WTC11 (cell line): ENCODE results near the gene WDR27. TPM values are rescaled to one million over a fixed set of nuclear protein-coding genes. Genes with fewer than 3 reads are reported as not detected.

Source experiments
- ATAC-seq: fragments of 200-7000 bp; cut with Tn5 transposase; 2 replicates; pipeline ENCODE4 v1.10.0; 2021; ENCODE audit warnings: mild to moderate bottlenecking, moderate library complexity
- CTCF ChIA-PET: fragments of 300-600 bp; sonication (Branson Sonifier 250); formaldehyde crosslinking; loops from one replicate; lab custom pipeline; 2021; ENCODE audit warnings: antibody characterized with exemption; lab: Charles Lee
- POLR2A ChIA-PET: fragments of 350-600 bp; sonication (Branson Sonifier 250); formaldehyde crosslinking; loops from one replicate; lab custom pipeline; 2021; ENCODE audit warnings: antibody characterized with exemption; lab: Charles Lee
- DNase-seq: peaks from one replicate; pipeline ENCODE4 v3.0.0; 2021; ENCODE audit warnings: low spot score
- H3K27ac Mint-ChIP-seq: 2 replicates; pipeline ENCODE4 v1.8.0; 2021; ENCODE audit warnings: mixed read lengths
- H3K27me3 Mint-ChIP-seq: 2 replicates; pipeline ENCODE4 v1.8.0; 2021; ENCODE audit warnings: low read depth, mild to moderate bottlenecking, moderate library complexity, mixed read lengths
- H3K36me3 Mint-ChIP-seq: 2 replicates; pipeline ENCODE4 v1.8.0; 2021; ENCODE audit warnings: mixed read lengths
- H3K4me1 Mint-ChIP-seq: 2 replicates; pipeline ENCODE4 v1.8.0; 2022; ENCODE audit warnings: mixed read lengths
- H3K4me3 Mint-ChIP-seq: 2 replicates; pipeline ENCODE4 v1.8.0; 2021; ENCODE audit warnings: mild to moderate bottlenecking, moderate library complexity, mixed read lengths
- H3K9me3 Mint-ChIP-seq: 2 replicates; pipeline ENCODE4 v1.8.0; 2021; ENCODE audit warnings: mixed read lengths
- ATF6 ChIP-seq: sonication (generic); formaldehyde crosslinking; IDR thresholded peaks from 2 replicates; pipeline ENCODE4 v1.8.1; 2023; ENCODE audit warnings: mild to moderate bottlenecking, missing genetic modification reagents
- CTCF ChIP-seq: fragments of 200-600 bp; IDR thresholded peaks from 2 replicates; pipeline ENCODE4 v1.8.0; 2022; ENCODE audit warnings: antibody characterized with exemption
- E2F1 ChIP-seq: sonication (generic); formaldehyde crosslinking; IDR thresholded peaks from 2 replicates; pipeline ENCODE4 v1.8.0; 2022; ENCODE audit warnings: mild to moderate bottlenecking, missing genetic modification reagents
- EMX1 ChIP-seq: fragments of 250-450 bp; sonication (Bioruptor Pico); IDR thresholded peaks from 2 replicates; pipeline ENCODE4 v1.8.0; 2021; ENCODE audit warnings: mild to moderate bottlenecking
- FOXP4 ChIP-seq: sonication (generic); formaldehyde crosslinking; IDR thresholded peaks from 2 replicates; pipeline ENCODE4 v1.8.0; 2022; ENCODE audit warnings: mild to moderate bottlenecking, missing genetic modification reagents
- GTF2I ChIP-seq: fragments of 250-450 bp; sonication (Bioruptor Pico); conservative IDR thresholded peaks from 2 replicates; pipeline ENCODE4 v1.4.0; 2021; ENCODE audit warnings: mild to moderate bottlenecking
- IRF2 ChIP-seq: sonication (generic); formaldehyde crosslinking; IDR thresholded peaks from 2 replicates; pipeline ENCODE4 v1.8.0; 2022; ENCODE audit warnings: low read depth, missing genetic modification reagents, borderline replicate concordance
- MXD4 ChIP-seq: fragments of 250-450 bp; sonication (Bioruptor Pico); IDR thresholded peaks from 2 replicates; pipeline ENCODE4 v1.8.0; 2021; ENCODE audit warnings: mild to moderate bottlenecking, moderate library complexity, borderline replicate concordance
- TEAD4 ChIP-seq: sonication (generic); formaldehyde crosslinking; IDR thresholded peaks from 2 replicates; pipeline ENCODE4 v1.8.0; 2022; ENCODE audit warnings: mild to moderate bottlenecking, missing genetic modification reagents
- ZBTB21 ChIP-seq: sonication (generic); formaldehyde crosslinking; IDR thresholded peaks from 2 replicates; pipeline ENCODE4 v1.8.1; 2023; ENCODE audit warnings: mild to moderate bottlenecking, missing genetic modification reagents, borderline replicate concordance
- ZNF317 ChIP-seq: sonication (generic); formaldehyde crosslinking; IDR thresholded peaks from 2 replicates; pipeline ENCODE4 v1.8.1; 2023; ENCODE audit warnings: low read depth, mild to moderate bottlenecking, moderate library complexity, missing genetic modification reagents, borderline replicate concordance
- ZNF396 ChIP-seq: fragments of 250-450 bp; sonication (Bioruptor Pico); IDR thresholded peaks from 2 replicates; pipeline ENCODE4 v1.8.0; 2021; ENCODE audit warnings: mild to moderate bottlenecking, moderate library complexity, borderline replicate concordance
- ZNF416 ChIP-seq: fragments of 250-450 bp; sonication (Bioruptor Pico); IDR thresholded peaks from 2 replicates; pipeline ENCODE4 v1.9.0; 2021; ENCODE audit warnings: mild to moderate bottlenecking, inconsistent platforms
- ZNF423 ChIP-seq: fragments of 250-450 bp; sonication (Bioruptor Pico); IDR thresholded peaks from 2 replicates; pipeline ENCODE4 v2.1.2; 2022; ENCODE audit warnings: mild to moderate bottlenecking, moderate library complexity
- ZNF671 ChIP-seq: fragments of 250-450 bp; sonication (Bioruptor Pico); IDR thresholded peaks from 2 replicates; pipeline ENCODE4 v1.8.0; 2021; ENCODE audit warnings: mild to moderate bottlenecking
- total RNA-seq: library from RNA; stranded (reverse); gene quantifications from 3 replicates; pipeline ENCODE4 v1.2.3, GENCODE V29; 2021
- TF ChIP-seq, protein P1 (sequence below): sonication (generic); formaldehyde crosslinking; IDR thresholded peaks from 2 replicates; pipeline ENCODE4 v1.8.1; 2022; ENCODE audit warnings: missing genetic modification reagents, borderline replicate concordance
- TF ChIP-seq, protein P2 (sequence below): sonication (generic); formaldehyde crosslinking; IDR thresholded peaks from 2 replicates; pipeline ENCODE4 v1.8.0; 2022; ENCODE audit warnings: mild to moderate bottlenecking, missing genetic modification reagents
- TF ChIP-seq, protein P3 (sequence below): sonication (generic); formaldehyde crosslinking; IDR thresholded peaks from 2 replicates; pipeline ENCODE4 v1.8.1; 2022; ENCODE audit warnings: low read depth, mild to moderate bottlenecking, moderate library complexity, missing genetic modification reagents, borderline replicate concordance
- TF ChIP-seq, protein P4 (sequence below): sonication (generic); formaldehyde crosslinking; IDR thresholded peaks from 2 replicates; pipeline ENCODE4 v1.8.1; 2022; ENCODE audit warnings: mild to moderate bottlenecking, moderate library complexity, missing genetic modification reagents
- TF ChIP-seq, protein P5 (sequence below): sonication (generic); formaldehyde crosslinking; IDR thresholded peaks from 2 replicates; pipeline ENCODE4 v1.8.0; 2023; ENCODE audit warnings: missing genetic modification reagents

The WDR27 gene
- total RNA-seq, 1 experiment from 2014 or later: 126 TPM

GRCh38 chr6:169627736-169628607 lies 73.9 kb downstream of the WDR27 start:
- Mint-ChIP-seq H3K27ac (no peak overlapping the region), H3K9me3 (no peaks in the 10 kb centered on the region), H3K27me3 (no peaks in the 10 kb centered on the region), H3K36me3 (peaks cover 41% of the 10 kb centered on the region), H3K4me3 (no peak overlapping the region), H3K4me1 (peaks cover 14% of the 10 kb centered on the region)
- ATAC-seq: no peak
- CTCF ChIA-PET: no interaction called here
- DNase-seq: no peak
- POLR2A ChIA-PET: no interaction called here
- TF ChIP-seq ZNF396: no peak
- TF ChIP-seq, protein P1, sequence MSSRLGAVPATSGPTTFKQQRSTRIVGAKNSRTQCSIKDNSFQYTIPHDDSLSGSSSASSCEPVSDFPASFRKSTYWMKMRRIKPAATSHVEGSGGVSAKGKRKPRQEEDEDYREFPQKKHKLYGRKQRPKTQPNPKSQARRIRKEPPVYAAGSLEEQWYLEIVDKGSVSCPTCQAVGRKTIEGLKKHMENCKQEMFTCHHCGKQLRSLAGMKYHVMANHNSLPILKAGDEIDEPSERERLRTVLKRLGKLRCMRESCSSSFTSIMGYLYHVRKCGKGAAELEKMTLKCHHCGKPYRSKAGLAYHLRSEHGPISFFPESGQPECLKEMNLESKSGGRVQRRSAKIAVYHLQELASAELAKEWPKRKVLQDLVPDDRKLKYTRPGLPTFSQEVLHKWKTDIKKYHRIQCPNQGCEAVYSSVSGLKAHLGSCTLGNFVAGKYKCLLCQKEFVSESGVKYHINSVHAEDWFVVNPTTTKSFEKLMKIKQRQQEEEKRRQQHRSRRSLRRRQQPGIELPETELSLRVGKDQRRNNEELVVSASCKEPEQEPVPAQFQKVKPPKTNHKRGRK: no peak
- no peak for TF ChIP-seq ZNF671 (CRISPR knock-in tag)
- TF ChIP-seq, protein P2, sequence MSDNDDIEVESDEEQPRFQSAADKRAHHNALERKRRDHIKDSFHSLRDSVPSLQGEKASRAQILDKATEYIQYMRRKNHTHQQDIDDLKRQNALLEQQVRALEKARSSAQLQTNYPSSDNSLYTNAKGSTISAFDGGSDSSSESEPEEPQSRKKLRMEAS (CRISPR knock-in tag): no peak
- TF ChIP-seq TEAD4: no peak
- TF ChIP-seq, protein P3, sequence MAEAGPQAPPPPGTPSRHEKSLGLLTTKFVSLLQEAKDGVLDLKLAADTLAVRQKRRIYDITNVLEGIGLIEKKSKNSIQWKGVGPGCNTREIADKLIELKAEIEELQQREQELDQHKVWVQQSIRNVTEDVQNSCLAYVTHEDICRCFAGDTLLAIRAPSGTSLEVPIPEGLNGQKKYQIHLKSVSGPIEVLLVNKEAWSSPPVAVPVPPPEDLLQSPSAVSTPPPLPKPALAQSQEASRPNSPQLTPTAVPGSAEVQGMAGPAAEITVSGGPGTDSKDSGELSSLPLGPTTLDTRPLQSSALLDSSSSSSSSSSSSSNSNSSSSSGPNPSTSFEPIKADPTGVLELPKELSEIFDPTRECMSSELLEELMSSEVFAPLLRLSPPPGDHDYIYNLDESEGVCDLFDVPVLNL (CRISPR knock-in tag): no peak
- TF ChIP-seq CTCF: no peak
- no peak for TF ChIP-seq ZNF416
- TF ChIP-seq EMX1: no peak
- TF ChIP-seq FOXP4 (CRISPR knock-in tag): no peak
- TF ChIP-seq ZNF317 (CRISPR knock-in tag): no peak
- TF ChIP-seq, protein P4, sequence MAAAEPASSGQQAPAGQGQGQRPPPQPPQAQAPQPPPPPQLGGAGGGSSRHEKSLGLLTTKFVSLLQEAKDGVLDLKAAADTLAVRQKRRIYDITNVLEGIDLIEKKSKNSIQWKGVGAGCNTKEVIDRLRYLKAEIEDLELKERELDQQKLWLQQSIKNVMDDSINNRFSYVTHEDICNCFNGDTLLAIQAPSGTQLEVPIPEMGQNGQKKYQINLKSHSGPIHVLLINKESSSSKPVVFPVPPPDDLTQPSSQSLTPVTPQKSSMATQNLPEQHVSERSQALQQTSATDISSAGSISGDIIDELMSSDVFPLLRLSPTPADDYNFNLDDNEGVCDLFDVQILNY: no peak
- TF ChIP-seq, all 79 proteins: peak for 0

- POLR2A ChIA-PET: no interaction called here
- peaks cover 35% of the 10 kb centered on the region for H3K36me3 Mint-ChIP-seq
- no peak overlapping the region for H3K4me3 Mint-ChIP-seq
- H3K27ac Mint-ChIP-seq: 0 out of 2 replicates have a peak overlapping the region, but pooled peaks have one; percentile 38
- CTCF ChIA-PET: no interaction called here
- DNase-seq (no peak), ATAC-seq (no peak)
- no peaks in the 10 kb centered on the region for H3K27me3 Mint-ChIP-seq
- H3K4me1 Mint-ChIP-seq: peaks cover 27% of the 10 kb centered on the region
- no peaks in the 10 kb centered on the region for H3K9me3 Mint-ChIP-seq
- TF ChIP-seq MXD4 (CRISPR knock-in tag): no peak
- TF ChIP-seq, protein P5, sequence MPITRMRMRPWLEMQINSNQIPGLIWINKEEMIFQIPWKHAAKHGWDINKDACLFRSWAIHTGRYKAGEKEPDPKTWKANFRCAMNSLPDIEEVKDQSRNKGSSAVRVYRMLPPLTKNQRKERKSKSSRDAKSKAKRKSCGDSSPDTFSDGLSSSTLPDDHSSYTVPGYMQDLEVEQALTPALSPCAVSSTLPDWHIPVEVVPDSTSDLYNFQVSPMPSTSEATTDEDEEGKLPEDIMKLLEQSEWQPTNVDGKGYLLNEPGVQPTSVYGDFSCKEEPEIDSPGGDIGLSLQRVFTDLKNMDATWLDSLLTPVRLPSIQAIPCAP (CRISPR knock-in tag): no peak
- TF ChIP-seq, protein P1: no peak
- no peak for TF ChIP-seq E2F1 (CRISPR knock-in tag)
- no peak for TF ChIP-seq ZBTB21
- no peak for TF ChIP-seq ATF6 (CRISPR knock-in tag)
- no peak for TF ChIP-seq IRF2
- no peak for TF ChIP-seq ZNF423 (CRISPR knock-in tag)
- no peak for TF ChIP-seq GTF2I (CRISPR knock-in tag)
Observed at GRCh38 chr6:169626649-169627048, 75.2 kb downstream of the WDR27 start.
